Islet of Langerhans (tissue), 1 donor: ENCODE data around the gene NCKAP5L.
"Not testable (repeated sequence)": the region's sequence is repeated elsewhere in the genome, so short reads cannot be mapped to it uniquely, and the experiment has no call there.

Experiments used
- FAIRE-seq: peaks from one replicate; lab custom pipeline; 2011; peaks lifted over from hg19 to GRCh38; lab: Jason Lieb, UNC

The NCKAP5L gene

GRCh38 chr12:49828133-49829091 is at the start of gene NCKAP5L:
Gene NCKAP5L, minus strand, starts transcription at chr12:49828413. Its CDS starts 24,369 bp downstream, at chr12:49804044.
- no peak for FAIRE-seq

- no peak for FAIRE-seq
Measured at GRCh38 chr12:49877066-49877465, 48.9 kb upstream of the NCKAP5L start.

GRCh38 chr12:49876070-49876469 is 47.9 kb upstream of the NCKAP5L start:
- FAIRE-seq: no peak

GRCh38 chr12:49875115-49875720 is 47.0 kb upstream of the NCKAP5L start:
- FAIRE-seq: no peak

- FAIRE-seq: no peak
Measured at GRCh38 chr12:49874142-49874897, 46.1 kb upstream of the NCKAP5L start.

- no peak for FAIRE-seq
Measured at GRCh38 chr12:49873361-49873934, 45.2 kb upstream of the NCKAP5L start.

- no peak for FAIRE-seq
Measured at GRCh38 chr12:49872781-49873181, 44.6 kb upstream of the NCKAP5L start.

GRCh38 chr12:49872381-49872780 is 44.2 kb upstream of the NCKAP5L start:
- FAIRE-seq: no peak

- not testable (repeated sequence) for FAIRE-seq
Measured at GRCh38 chr12:49871811-49872251, 43.6 kb upstream of the NCKAP5L start.

GRCh38 chr12:49871263-49871561 is 43.0 kb upstream of the NCKAP5L start:
- no peak for FAIRE-seq

GRCh38 chr12:49870501-49871262 is 42.5 kb upstream of the NCKAP5L start:
- FAIRE-seq: no peak

- no peak for FAIRE-seq
Measured at GRCh38 chr12:49869816-49870500, 41.7 kb upstream of the NCKAP5L start.

- FAIRE-seq: peak; percentile 13
Measured at GRCh38 chr12:49868952-49869815, 41.0 kb upstream of the NCKAP5L start.

GRCh38 chr12:49868449-49868848 is 40.2 kb upstream of the NCKAP5L start:
- FAIRE-seq: no peak

GRCh38 chr12:49867570-49868341 is 39.5 kb upstream of the NCKAP5L start:
- FAIRE-seq: no peak

- no peak for FAIRE-seq
Measured at GRCh38 chr12:49866859-49867569, 38.8 kb upstream of the NCKAP5L start.

- no peak for FAIRE-seq
Measured at GRCh38 chr12:49865782-49866135, 37.5 kb upstream of the NCKAP5L start.

- FAIRE-seq: no peak
Measured at GRCh38 chr12:49865109-49865781, 37.0 kb upstream of the NCKAP5L start.
